GM21723 (cell line): ENCODE measurements around the gene PSIP1.
"Not testable (repeated sequence)": the region's sequence is repeated elsewhere in the genome, so short reads cannot be mapped to it uniquely, and the experiment has no call there.

Experiments used
- ATAC-seq: cut with Tn5 transposase; IDR thresholded peaks from one replicate; pipeline ENCODE4 v1.9.1; 2021; ENCODE audit warnings: mild to moderate bottlenecking, moderate library complexity; ENCODE audit not compliant: unreplicated experiment

PSIP1 gene

DNA sequence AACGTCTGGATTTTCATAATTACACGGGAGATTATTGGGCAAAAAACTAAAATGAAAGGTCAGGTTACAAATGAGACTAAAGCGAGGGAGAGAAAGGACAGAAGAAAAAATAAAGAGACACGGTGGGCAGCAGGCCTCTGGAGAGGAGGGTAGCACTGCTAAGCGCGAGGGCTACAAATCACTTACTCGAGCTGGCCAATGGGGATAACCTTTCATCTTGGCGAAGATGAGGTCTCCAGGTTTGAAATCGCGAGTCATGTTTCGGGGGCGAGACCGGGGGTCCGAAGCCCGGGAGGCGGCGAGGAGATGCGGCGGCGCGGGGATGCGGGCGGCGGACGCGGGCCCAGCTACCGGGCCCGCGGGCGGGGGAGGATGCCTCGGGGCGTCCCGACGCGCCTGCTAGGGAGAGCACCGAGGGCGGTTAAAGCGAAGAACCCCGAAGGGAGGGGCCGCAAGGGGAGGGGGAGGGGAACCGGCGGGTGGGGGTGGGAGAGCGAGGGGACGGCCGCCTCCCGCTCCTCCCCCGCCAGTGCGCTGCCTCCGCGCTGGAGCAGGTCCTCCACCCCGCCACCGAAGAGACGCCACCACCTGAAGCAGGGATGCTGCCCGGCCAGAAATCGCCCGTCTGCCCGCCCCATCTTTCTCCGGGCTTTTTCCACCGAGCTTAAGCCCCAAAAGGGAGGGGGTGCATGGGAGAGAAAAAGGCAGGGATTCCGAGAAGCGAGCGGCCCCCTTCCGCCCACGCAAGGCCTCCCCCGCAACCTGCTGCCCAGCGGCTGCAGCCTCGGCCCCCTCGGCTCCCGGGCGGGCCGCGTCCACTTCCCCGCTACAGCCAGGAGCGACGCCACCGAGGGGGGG is 610 bp downstream of the PSIP1 start:
- ATAC-seq = peak; percentile 41

DNA sequence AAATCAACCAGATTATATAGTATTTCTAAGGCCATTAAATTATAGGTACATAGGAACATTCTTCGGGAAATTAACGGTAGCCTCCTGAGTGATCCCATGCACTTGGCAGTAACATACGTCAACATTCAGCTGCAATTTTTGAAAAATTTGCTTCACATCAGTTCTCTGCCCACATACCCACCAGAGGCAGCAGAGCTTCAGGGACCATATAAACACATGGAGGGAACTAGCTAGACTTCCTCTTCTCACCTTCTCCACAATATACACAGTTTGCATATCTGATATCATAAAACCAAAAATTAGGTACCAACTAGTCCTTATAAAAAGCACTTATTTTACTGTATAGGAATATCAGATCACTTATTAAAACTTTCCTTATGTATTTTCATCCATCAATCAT is 4.8 kb downstream of the PSIP1 start:
- no peak for ATAC-seq

DNA sequence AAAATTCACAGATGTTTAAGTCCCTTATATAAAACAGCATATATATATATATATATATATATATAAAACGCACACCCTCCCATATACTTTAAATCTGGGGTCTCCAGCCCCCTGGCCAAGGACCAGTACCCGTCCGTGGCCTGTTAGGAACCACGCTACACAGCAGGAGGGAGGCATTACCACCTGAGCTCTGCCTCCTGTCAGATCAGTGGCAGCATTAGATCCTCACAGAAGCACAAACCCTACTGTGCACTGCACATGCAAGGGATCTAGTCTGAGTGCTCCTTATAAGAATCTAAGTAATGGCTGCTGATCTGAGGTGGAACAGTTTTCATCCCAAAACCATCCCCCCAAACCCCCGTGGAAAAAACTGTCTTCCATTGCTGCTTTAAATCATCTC is 9.0 kb downstream of the PSIP1 start:
- ATAC-seq = no peak

DNA sequence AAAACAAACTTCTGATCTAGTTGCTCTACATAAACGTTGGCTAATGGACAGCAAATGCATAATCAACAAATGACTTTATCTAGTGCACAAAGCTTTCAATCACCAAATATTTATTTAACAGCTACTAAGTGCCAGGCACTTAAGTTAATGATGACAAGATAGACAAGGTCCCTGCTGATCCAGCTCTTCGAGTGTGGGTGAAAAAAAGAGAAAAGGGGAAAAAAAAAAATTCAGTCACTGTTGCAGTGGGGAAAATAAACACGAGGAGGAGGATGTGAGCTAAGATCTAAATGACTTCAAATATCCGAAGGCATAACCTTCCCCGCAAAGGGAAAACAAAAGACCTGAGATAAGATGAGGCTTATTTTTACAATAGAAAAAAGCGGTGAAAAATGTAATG is 9.6 kb downstream of the PSIP1 start:
- ATAC-seq = no peak

DNA sequence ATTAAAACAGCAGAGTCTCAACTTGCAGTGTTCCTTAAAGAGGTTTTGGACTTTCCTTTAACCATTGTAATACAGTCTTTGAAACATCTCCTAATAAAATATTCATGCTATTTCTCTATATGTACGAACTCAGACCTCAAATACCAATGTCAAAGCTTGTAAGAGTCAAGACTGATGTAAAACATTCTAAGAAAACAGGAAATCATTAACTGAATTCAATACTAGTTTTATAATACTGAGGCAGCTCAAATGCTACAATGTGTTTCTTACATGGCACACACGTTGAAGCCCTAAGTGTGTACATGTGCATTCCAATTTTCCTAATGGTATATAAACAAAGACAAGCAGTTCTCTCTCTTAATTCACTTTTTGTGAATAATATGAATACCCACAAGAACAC is 11.6 kb downstream of the PSIP1 start:
- no peak for ATAC-seq

DNA sequence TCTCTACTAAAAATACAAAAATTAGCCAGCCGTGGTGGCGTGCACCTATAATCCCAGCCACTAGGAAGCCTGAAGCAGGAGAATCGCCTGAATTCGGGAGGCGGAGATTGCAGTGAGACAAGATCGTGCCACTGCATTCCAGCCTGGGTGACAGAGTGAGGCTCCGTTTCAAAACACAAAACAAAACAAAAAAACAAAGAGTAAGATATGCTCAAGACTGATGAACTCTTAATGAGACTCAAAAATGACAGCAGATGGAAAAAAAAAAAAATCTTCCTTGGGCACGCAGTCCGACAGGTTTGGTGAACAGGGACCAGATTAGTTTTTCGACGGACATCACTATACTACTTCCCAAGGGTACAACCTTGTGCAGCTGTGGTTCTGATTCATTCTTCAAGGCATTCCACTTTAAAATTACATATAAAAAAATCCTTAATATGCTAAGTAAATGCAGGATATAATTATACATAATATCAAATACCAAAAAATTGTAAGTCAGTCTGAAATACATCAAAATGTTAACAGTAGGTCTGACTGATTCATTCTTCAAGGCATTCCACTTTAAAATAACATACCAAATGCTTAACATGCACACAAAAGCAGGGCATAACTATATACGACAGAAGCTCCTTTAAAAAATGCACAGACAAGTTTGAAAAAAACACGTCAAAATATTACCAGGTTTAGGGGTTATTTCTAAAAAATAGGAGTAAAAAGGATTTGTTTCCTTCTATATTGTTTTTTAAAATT is 12.3 kb downstream of the PSIP1 start:
- no peak for ATAC-seq

DNA sequence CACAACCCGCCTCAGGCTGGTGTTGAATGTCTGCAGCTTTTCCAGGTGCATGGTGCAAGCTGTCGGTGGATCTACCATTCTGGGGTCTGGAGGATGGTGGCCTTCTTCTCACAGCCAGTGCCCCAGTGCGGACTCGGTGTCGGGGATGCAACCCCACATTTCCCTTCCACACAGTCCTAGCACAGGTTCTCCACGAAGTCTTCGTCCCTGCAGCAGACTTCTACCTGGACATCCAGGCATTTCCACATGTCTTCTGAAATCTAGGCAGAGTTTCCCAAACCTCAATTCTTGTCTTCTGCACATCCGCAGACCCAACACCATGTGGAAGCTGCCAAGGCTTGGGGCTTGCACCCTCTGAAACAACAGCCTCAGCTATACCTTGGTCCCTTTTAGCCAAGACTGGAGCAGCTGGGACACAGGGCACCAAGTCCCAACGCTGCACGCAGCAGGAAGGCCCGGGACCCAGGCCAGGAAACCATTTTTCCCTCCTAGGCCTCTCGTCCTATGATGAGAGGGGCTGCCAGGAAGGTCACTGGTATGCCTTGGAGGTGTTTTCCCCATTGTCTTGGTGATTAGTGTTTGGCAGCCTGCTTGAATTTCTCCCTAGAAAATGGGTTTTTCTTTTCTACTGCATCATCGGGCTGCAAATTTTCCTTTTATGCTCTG is 18.2 kb downstream of the PSIP1 start:
- ATAC-seq = no peak

DNA sequence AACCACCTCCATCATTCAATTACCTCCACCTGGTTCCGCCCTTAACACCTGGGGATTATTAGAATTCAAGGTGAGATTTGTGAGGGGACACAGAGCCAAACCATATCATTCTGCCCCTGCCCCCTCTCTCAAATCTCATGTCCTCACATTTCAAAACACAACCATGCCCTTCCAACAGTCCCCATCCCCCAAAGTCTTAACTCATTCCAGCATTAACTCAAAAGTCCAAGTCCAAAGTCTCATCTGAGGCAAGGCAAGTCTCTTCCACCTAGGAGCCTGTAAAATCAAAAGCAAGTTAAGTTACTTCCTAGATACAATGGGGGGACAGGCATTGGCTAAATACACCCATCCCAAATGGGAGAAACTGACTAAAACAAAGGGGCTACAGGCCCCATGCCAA is 18.8 kb downstream of the PSIP1 start:
- ATAC-seq = no peak

DNA sequence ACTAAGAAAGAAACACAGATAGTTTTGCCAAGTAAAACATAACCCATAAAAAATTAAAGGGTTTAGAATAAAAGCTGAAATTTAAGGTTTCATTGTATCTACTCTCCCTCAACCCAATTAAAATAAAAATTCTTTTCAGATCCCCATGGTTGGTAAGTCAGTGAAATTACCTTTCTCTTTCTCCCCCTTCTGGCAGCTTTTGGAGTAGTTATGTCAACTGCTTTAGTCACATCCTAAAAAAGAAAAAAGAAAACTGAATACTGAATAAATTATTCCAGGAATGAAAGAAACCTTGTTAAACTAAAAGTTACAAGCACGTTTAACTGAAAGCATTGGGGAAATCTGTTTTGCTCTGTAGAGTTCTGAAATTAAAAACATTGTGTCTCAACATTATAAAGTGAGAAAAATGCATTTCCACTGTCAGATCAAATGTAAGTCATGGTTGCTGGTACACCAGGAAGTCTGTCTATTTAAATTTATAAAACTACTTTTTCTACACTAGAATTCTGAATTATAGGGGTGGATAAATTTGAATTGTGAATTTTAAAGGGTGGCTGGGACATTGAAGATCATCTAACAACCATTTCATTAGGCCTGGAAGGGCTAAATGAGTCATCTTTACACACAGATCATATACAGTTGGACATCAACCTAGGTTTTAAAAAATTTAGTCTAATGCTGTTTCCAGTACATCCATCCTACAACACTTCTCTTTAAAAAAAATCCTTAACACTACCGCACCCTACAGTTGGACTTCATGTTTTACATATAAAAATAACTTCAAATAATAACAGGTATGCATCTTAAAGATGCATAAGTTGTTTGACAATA is 24.7 kb downstream of the PSIP1 start:
- no peak for ATAC-seq

DNA sequence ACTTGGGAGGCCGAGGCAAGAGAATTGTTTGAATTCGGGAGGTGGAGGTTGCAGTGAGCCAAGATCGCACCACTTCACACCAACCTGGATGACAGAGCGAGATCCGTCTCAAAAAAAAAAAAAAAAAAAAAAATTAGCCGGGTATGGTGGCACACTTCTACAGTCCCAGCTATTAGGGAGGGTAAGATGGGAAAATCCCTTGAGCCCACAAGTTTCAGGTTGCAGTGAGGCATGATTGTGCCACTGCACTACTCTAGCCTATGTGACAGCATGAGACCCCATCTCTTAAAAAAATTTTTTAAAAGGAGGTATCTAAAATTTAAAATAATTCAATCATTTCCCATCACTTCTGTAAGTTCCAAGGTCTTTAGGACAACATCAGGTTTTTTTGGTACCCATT is 26.0 kb downstream of the PSIP1 start:
- no peak for ATAC-seq

DNA sequence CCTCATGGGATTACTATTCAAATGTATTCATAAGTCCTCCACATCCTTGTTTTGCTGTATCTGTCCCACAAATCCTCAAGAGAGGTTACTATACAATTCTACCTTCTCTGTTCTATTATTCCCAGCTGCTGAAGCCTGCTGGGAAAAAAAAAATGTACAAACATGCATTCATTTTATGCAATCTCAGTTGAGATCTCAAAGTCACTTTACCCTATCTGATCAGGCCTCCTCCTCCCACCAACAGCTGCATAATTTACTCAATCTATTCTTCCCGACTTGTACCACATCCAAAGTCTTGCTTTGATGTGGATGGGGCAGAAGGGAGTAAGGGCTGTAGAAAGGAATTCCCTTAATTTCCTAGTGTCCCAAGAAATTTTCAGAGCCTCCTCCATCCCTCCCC is 28.6 kb downstream of the PSIP1 start:
- no peak for ATAC-seq

DNA sequence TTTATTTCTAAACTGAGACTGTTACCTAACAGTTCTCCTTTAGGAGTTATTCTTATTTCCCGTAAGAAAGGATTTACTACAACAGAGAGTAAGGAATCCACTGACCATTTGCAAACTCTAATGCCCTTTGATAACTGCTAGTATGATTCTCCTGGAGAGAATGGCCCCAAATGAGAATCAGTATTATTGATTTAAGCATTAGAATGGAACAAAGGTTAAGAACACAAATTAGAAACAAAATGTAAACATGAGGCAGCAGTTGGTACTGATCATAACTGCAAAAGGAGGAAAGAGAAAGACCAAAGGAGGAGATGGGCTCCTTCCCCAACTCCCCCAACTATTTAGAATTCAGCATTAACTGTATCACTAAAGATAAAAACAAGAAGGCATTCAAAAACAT is 30.7 kb downstream of the PSIP1 start:
- no peak for ATAC-seq

DNA sequence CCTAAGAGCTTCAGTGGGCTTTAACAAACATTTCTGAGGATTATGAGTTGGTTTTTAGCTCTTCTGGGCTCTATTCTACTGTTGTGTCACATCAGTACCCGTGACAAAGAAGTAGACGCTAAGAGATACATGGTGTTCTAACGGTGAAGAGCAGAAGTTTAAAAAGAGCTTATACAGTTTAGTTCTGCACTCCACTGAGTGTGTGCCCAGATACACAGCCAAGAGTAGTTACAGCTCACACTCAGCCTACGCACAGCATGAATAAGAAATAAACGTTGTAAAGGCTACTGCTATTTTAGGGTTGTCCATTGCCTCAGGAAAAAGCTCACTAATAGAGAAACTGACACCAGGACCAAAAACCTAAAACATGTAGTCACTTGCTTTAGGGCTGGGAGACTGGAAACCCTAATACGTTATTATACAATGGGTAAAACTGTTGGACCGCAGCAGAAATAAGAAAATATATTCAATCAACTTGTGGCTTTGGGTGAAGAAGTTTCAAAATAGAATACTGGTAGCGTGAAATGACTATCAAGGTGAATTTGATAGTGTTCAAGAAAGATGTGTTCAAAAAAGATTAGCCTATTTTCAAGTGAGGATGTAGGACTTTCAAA is 34.7 kb downstream of the PSIP1 start:
- no peak for ATAC-seq

DNA sequence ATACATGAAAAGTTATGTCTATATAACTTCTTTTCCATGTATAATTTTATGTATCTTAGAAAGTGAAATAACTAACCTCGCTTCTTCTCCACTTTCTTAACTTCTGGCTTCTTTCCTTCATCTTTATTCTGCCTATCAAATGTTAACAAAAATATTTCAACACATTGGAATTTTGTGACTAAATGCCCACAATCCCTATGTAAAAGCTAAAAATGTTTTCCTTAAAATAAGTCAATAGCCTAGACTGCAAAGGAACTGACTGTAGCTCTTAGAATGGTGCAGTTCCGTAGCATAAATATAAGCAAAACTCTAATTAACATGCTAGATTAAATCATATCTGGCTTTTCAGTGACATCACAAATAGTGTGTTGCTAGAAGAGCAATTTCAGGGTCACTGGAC is 40.9 kb downstream of the PSIP1 start:
- ATAC-seq = no peak

DNA sequence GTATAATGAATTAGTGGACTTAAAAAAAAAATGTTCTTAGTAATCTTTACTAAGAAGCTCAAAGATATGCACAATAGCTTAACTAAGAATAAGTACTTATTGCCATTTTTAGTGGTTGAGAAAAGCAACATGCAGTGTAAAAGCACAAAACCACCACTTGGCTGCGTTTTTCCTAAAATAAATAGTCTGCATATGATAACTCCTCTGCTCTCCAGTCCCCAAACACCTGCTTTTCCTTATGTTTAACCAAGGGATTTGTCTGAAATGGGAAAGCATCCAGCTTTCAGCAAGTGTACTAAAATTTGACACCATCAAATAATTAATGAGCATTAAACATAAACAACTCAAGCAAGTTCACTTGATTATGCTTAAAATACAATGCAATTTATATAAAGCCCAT is 41.4 kb downstream of the PSIP1 start:
- no peak for ATAC-seq

DNA sequence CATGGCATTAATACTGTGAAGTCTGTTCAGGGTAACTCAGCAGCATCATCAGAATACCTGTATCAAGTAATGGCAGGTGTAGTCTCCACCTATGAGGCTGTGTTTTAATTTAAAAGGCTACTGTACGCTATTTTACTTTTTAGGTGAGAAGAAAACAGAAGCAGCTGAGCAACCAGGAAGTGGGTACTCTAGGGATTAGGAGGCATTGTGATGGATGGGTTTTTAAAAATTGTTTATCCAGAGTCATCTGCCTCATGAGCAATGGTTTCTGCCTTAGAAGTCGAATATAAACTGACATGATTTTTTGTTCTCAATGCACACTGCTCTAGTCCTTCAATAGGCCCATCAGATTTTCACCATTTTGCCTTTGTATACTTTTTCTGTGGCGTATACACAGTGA is 42.6 kb downstream of the PSIP1 start:
- ATAC-seq = no peak

DNA sequence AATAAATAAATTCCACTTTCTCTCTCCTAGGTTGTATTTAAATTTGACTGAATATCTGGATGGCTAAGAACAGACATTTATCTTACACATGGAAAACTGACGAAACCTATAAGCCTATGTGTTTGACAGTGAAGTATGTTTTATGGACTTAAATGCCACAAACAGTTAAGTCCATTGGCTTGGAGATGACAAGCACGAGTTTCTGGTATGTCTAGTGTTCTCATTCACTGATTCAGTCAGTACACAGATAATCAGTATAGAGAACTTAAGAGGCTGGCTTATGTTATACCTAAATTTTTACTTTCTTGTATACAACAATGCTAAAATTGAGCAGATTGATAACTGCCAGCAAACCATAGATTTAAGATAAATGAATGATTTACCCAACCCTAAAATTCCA is 49.2 kb downstream of the PSIP1 start:
- ATAC-seq = no peak

DNA sequence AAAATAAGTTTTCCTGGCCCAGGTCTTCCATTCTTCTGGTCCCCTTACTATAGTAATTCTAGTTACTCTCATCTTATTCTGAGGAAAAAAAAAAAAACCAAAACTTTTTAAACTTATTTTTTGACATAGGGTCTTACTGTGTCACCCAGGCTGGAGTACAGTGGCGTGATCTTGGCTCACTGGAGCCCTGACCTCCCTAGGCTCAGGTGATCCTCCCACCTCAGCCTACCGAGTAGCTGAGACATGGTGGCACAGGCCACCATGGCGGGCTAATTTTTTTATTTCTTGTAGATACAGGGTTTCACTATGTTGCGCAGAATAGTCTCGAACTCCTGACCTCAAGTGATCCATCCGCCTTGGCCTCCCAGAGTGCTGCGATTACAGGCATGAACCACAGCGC is 49.7 kb downstream of the PSIP1 start:
- ATAC-seq = no peak

DNA sequence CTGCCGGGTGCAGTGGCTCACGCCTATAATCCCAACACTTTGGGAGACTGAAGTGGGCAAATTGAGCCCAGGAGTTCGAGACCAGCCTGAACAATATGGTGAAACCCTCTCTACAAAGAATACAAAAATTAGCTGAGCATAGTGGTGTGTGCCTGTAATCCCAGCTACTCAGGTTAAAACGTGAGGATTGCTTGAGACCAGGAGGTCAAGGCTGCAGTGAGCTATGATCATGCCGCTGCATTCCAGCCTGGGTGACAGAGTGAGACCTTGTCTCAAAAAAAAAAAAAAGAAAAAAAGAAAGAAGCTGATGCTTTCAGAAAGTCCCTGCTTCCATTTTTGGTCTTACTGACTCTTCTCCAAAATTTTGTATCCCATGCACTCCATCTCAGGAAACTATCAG is 56.8 kb downstream of the PSIP1 start:
- ATAC-seq = no peak

DNA sequence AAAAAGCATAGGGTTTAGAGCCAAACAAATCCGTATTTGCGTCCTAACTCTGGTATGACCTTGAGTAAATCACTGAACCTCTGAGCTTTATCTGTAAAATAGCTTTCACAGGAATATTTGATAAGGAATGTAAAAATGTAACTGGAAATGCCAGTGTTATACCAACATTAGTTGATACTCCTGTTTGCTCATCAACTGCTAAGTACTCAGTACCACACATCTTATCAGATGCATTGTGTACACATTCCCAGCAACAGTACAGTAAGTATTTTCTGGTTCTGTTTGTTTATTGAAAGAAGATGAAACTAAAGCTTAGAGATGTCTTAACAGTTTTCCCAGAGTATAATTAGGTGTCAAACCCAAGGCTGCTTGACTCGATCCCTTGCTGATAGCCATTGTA is 66.6 kb downstream of the PSIP1 start:
- no peak for ATAC-seq

DNA sequence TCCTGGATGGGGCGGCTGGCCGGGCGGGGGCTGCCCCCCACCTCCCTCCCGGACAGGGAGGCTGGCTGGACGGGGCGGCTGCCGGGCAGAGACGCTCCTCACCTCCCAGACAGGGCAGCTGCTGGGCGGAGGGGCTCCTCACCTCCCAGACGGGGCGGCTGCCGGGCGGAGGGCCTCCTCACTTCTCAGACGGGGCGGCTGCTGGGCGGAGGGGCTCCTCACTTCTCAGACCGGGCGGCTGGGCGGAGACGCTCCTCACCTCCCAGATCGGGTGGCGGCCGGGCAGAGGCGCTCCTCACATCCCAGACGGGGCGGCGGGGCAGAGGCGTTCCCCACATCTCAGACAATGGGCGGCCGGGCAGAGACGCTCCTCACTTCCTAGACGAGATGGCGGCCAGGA is 68.5 kb downstream of the PSIP1 start:
- not testable (repeated sequence) for ATAC-seq
